IMR-90 (cell line): Measurements from ENCODE around the gene CEP295NL. TPM values are rescaled to one million over a fixed set of nuclear protein-coding genes. Genes with fewer than 3 reads are reported as not detected.

ENCODE experiments used
- ATAC-seq: fragments of 200-7000 bp; cut with Tn5 transposase; 2 replicates; pipeline ENCODE4 v1.9.1; 2020; ENCODE audit warnings: low read depth, mild to moderate bottlenecking, moderate library complexity
- BruUV-seq: library from RNA; stranded (reverse); fragments of 400-500 nt; replicated peaks from 2 replicates; lab custom pipeline; 2021; lab: Mats Ljungman, UMichigan
- CTCF ChIA-PET: fragments of 300-600 bp; formaldehyde crosslinking; extraction: SDS; loops from one replicate; lab custom pipeline; 2021; ENCODE audit warnings: antibody characterized with exemption; lab: Yijun Ruan, JAX
- POLR2A ChIA-PET: fragments of 300-600 bp; sonication (Branson Sonifier 250); formaldehyde crosslinking; loops from one replicate; lab custom pipeline; 2022; ENCODE audit warnings: antibody characterized with exemption; ENCODE audit not compliant: unreplicated experiment; lab: Charles Lee
- DNase-seq: peaks from one replicate; pipeline ENCODE4 v3.0.0; 2013
- H2AFZ ChIP-seq: replicated peaks from 2 replicates; pipeline ENCODE3; 2013; ENCODE audit warnings: low read length, mild to moderate bottlenecking; ENCODE audit not compliant: poor library complexity
- H2AK5ac ChIP-seq: 2 replicates; pipeline ENCODE4 v1.6.1; 2013; ENCODE audit warnings: low read depth, low read length, inconsistent platforms
- H2AK9ac ChIP-seq: replicated peaks from 2 replicates; pipeline ENCODE3; 2013; ENCODE audit warnings: mild to moderate bottlenecking, low read depth, low read length, moderate library complexity; ENCODE audit not compliant: poor library complexity
- H2BK120ac ChIP-seq: 2 replicates; pipeline ENCODE4 v1.6.1; 2013; ENCODE audit warnings: low read depth, low read length, inconsistent platforms
- H2BK15ac ChIP-seq: 3 replicates; pipeline ENCODE4 v1.6.1; 2013; ENCODE audit warnings: low read depth, low read length, inconsistent platforms
- H2BK20ac ChIP-seq: 2 replicates; pipeline ENCODE4 v1.6.1; 2013; ENCODE audit warnings: low read depth, mild to moderate bottlenecking, inconsistent platforms, low read length, moderate library complexity
- H2BK5ac ChIP-seq: 2 replicates; pipeline ENCODE4 v1.6.1; 2013; ENCODE audit warnings: mild to moderate bottlenecking, low read depth, low read length, inconsistent platforms; ENCODE audit not compliant: poor library complexity, severe bottlenecking
- H3K14ac ChIP-seq: replicated peaks from 2 replicates; pipeline ENCODE4 v1.6.1; 2013; ENCODE audit warnings: low read depth, low read length, inconsistent platforms
- H3K18ac ChIP-seq: 2 replicates; pipeline ENCODE4 v1.6.1; 2013; ENCODE audit warnings: low read depth, low read length, control low read depth
- H3K23ac ChIP-seq: 2 replicates; pipeline ENCODE4 v1.6.1; 2013; ENCODE audit warnings: low read depth, low read length, inconsistent platforms
- H3K27ac ChIP-seq: 2 replicates; pipeline ENCODE4 v1.5.1; 2013; ENCODE audit warnings: mild to moderate bottlenecking, control low read depth, low read length; ENCODE audit not compliant: insufficient read depth
- H3K27me3 ChIP-seq: 2 replicates; pipeline ENCODE4 v1.6.1; 2013; ENCODE audit warnings: low read length; ENCODE audit not compliant: control insufficient read depth, insufficient read depth
- H3K36me3 ChIP-seq: 2 replicates; pipeline ENCODE4 v1.6.1; 2013; ENCODE audit warnings: low read length, mixed read lengths; ENCODE audit not compliant: control insufficient read depth, insufficient read depth
- H3K4ac ChIP-seq: 2 replicates; pipeline ENCODE4 v1.6.1; 2013; ENCODE audit warnings: low read depth, low read length, inconsistent platforms
- H3K4me1 ChIP-seq: 2 replicates; pipeline ENCODE4 v1.6.1; 2013; ENCODE audit warnings: low read length, mixed read lengths; ENCODE audit not compliant: control insufficient read depth, insufficient read depth
- H3K4me2 ChIP-seq: 2 replicates; pipeline ENCODE4 v1.6.1; 2013; ENCODE audit warnings: low read depth, mild to moderate bottlenecking, control low read depth, low read length, moderate library complexity
- H3K4me3 ChIP-seq: 2 replicates; pipeline ENCODE4 v1.5.1; 2013; ENCODE audit warnings: low read depth, mild to moderate bottlenecking, control low read depth, low read length, moderate library complexity; ENCODE audit not compliant: insufficient read depth
- H3K56ac ChIP-seq: 2 replicates; pipeline ENCODE4 v1.6.1; 2013; ENCODE audit warnings: low read length, inconsistent platforms; ENCODE audit not compliant: insufficient read depth; ENCODE audit errors: extremely low read depth
- H3K79me1 ChIP-seq, 2 experiments: 2 replicates each; pipeline ENCODE4 v1.6.1; 2013; ENCODE audit warnings: low read length in 2 of 2, inconsistent platforms in 1 of 2, low read depth in 1 of 2
- H3K9ac ChIP-seq: 2 replicates; pipeline ENCODE4 v1.6.1; 2013; ENCODE audit warnings: low read depth, low read length, control low read depth
- H3K9me1 ChIP-seq: 2 replicates; pipeline ENCODE4 v1.6.1; 2013; ENCODE audit warnings: low read length, inconsistent platforms; ENCODE audit not compliant: insufficient read depth
- H3K9me3 ChIP-seq: 2 replicates; pipeline ENCODE4 v1.6.1; 2013; ENCODE audit warnings: low read length; ENCODE audit not compliant: control insufficient read depth, insufficient read depth
- H4K20me1 ChIP-seq: 2 replicates; pipeline ENCODE4 v1.6.1; 2013; ENCODE audit warnings: low read length, inconsistent platforms; ENCODE audit not compliant: insufficient read depth
- H4K5ac ChIP-seq: 2 replicates; pipeline ENCODE4 v1.6.1; 2013; ENCODE audit warnings: mild to moderate bottlenecking, low read depth, low read length, control low read depth
- H4K8ac ChIP-seq, 2 experiments: 2 replicates each; pipeline ENCODE4 v1.6.1; 2013; ENCODE audit warnings: low read depth in 2 of 2, low read length in 2 of 2, control low read depth in 1 of 2, inconsistent platforms in 1 of 2
- H4K91ac ChIP-seq: 2 replicates; pipeline ENCODE4 v1.6.1; 2013; ENCODE audit warnings: low read depth, low read length, inconsistent platforms; ENCODE audit not compliant: insufficient read depth
- BHLHE40 ChIP-seq: fragments of 150-350 bp; IDR thresholded peaks from 2 replicates; pipeline ENCODE4 v1.6.1; 2016; ENCODE audit warnings: mild to moderate bottlenecking, low read depth, low read length
- CEBPB ChIP-seq: IDR thresholded peaks from 2 replicates; pipeline ENCODE4 v1.6.1; 2012; ENCODE audit warnings: low read depth, low read length, improper control_type of control experiment
- CHD1 ChIP-seq: IDR thresholded peaks from 2 replicates; pipeline ENCODE4 v1.6.1; 2012; ENCODE audit warnings: low read depth, low read length, improper control_type of control experiment
- CTCF ChIP-seq: conservative IDR thresholded peaks from 2 replicates; pipeline ENCODE4 v1.5.1; 2012; ENCODE audit warnings: mild to moderate bottlenecking, low read depth, low read length, improper control_type of control experiment
- ELK1 ChIP-seq: fragments of 150-350 bp; IDR thresholded peaks from 2 replicates; pipeline ENCODE4 v1.6.1; 2016; ENCODE audit warnings: low read depth, mild to moderate bottlenecking, low read length, moderate library complexity, borderline replicate concordance
- MAFK ChIP-seq: IDR thresholded peaks from 2 replicates; pipeline ENCODE4 v1.6.1; 2012; ENCODE audit warnings: low read depth, low read length, improper control_type of control experiment
- MAZ ChIP-seq: IDR thresholded peaks from 2 replicates; pipeline ENCODE4 v1.6.1; 2012; ENCODE audit warnings: low read depth, mild to moderate bottlenecking, low read length, improper control_type of control experiment, moderate library complexity, borderline replicate concordance
- MXI1 ChIP-seq: IDR thresholded peaks from 2 replicates; pipeline ENCODE4 v1.6.1; 2012; ENCODE audit warnings: low read depth, mild to moderate bottlenecking, low read length, moderate library complexity, borderline replicate concordance
- NFE2L2 ChIP-seq: fragments of 150-350 bp; IDR thresholded peaks from 2 replicates; pipeline ENCODE4 v1.6.1; 2016; ENCODE audit warnings: low read depth, mild to moderate bottlenecking, low read length
- POLR2A ChIP-seq: IDR thresholded peaks from 2 replicates; pipeline ENCODE4 v1.6.1; 2012; ENCODE audit warnings: mild to moderate bottlenecking, low read depth, low read length
- RAD21 ChIP-seq: IDR thresholded peaks from 2 replicates; pipeline ENCODE4 v1.6.1; 2012; ENCODE audit warnings: low read length, improper control_type of control experiment
- RCOR1 ChIP-seq: IDR thresholded peaks from 2 replicates; pipeline ENCODE4 v1.6.1; 2012; ENCODE audit warnings: mild to moderate bottlenecking, low read length, improper control_type of control experiment; ENCODE audit not compliant: insufficient replicate concordance
- RFX5 ChIP-seq: IDR thresholded peaks from 2 replicates; pipeline ENCODE4 v1.8.0; 2012; ENCODE audit warnings: low read depth, mild to moderate bottlenecking, low read length, moderate library complexity
- SMC3 ChIP-seq: fragments of 150-350 bp; IDR thresholded peaks from 2 replicates; pipeline ENCODE4 v1.6.1; 2016; ENCODE audit warnings: low read depth, mild to moderate bottlenecking, antibody characterized with exemption, low read length, moderate library complexity
- WGBS, 2 experiments: methylation state at CpG; one replicate each; pipeline versions ENCODE4 v1.1.5 to v1.1.7; 2013; ENCODE audit warnings: missing lambda C conversion rate in 2 of 2; ENCODE audit not compliant: insufficient read length in 1 of 2; ENCODE audit errors: extremely low coverage in 2 of 2; 5-methylcytosine and 5-hydroxymethylcytosine counted together
- dilution Hi-C: fragments of 300-500 bp; cut with HindIII; formaldehyde crosslinking; loops from one replicate; pipeline ENCODE4 v1.14.3; 2018; ENCODE audit warnings: low sequenced_read_pairs; ENCODE audit not compliant: unreplicated experiment
- in situ Hi-C: fragments of 300-500 bp; cut with MboI; formaldehyde crosslinking; loops from 3 replicates; pipeline ENCODE4 v1.14.3; 2019; ENCODE audit warnings: low sequenced_read_pairs, inconsistent platforms, mixed read lengths
- intact Hi-C: fragments of 100-400 bp; cut with micrococcal nuclease; formaldehyde crosslinking; loops from 2 replicates; pipeline ENCODE4 v1.10.0; 2022
- polyA plus RNA-seq, 3 experiments: library from polyadenylated mRNA; depleted of rRNA; stranded (reverse); fragments of >200 nt; gene quantifications; 2 replicates each; pipeline ENCODE4 v1.2.3, GENCODE V29; 2012; ENCODE audit warnings: low replicate concordance in 1 of 3
- total RNA-seq: library from RNA; depleted of rRNA; stranded (reverse); fragments of >200 nt; gene quantifications from 2 replicates; pipeline ENCODE4 v1.2.3, GENCODE V29; 2012

CEP295NL gene
- total and polyA plus RNA-seq, 2 of the 4 experiments (the other 2 are of a cell fraction) = 0.31 to 0.72 TPM

DNA sequence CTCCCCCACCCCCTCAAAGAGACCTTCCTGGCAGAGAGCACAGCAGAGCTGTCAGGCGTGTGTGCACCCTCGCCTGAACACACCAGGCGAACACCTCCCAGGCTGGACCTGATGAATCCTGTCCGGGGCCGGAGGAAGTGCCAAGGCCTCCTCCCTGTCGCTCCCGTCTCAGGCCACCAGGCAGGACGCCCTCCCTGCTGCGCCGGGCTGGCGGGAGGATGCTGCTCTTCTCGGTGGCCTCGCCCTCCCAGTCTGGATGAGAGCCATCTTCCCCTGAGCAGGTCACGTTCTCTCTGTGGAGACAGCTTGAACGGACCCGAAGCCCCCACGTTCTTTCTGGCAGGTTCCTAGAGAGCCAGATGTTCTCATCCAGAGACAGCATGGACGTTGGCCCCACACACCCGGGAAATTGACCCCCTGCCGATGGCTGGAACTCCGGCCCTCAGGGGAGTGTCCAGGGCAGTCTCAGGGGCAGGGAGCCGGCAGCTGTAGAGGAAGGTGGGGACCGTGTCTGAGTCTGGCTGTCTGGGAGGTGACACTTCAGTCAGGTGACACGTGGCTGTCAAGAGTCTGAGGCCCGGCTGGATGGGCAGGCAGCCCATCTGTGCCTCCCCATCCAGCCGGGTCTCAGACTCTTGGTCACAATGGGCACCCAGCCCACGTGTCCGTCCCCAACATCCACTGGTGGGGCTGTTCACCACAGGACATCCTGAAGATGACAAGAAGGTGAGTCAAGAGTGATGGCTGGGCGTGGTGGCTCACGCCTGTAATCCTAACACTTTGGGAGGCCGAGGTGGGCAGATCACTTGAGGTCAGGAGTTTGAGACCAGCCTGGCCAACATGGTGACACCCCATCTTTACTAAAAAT lies 27.1 kb upstream of the CEP295NL start:
- dilution Hi-C loops = no loop called here
- Histone ChIP-seq H3K4me2 (no peak overlapping the region), H3K4ac (peak overlapping the region; percentile 19; the same call in 1 of the 2 replicates), H4K5ac (no peak overlapping the region), H2AK9ac (no peak overlapping the region), H2AK5ac (peak overlapping the region; percentile 89), H3K4me3 (no peak overlapping the region), H3K27ac (no peak overlapping the region), H4K91ac (peak overlapping the region; percentile 38; the same call in 1 of the 2 replicates), H3K9me3 (no peaks in the 10 kb centered on the region), H2BK5ac (peak overlapping the region; percentile 31), H3K27me3 (no peaks in the 10 kb centered on the region), H3K4me1 (peaks cover 24% of the 10 kb centered on the region), H3K9me1 (peaks cover 16% of the 10 kb centered on the region), H4K20me1 (peaks cover 4% of the 10 kb centered on the region; the same call in 1 of the 2 replicates), H3K18ac (no peak overlapping the region), H4K8ac (peak overlapping the region in 1 of 2 experiments; percentile 9; a peak in 1 of 4 replicates), H3K14ac (no peak overlapping the region), H3K79me1 (peaks cover 0 to 15% of the 10 kb centered on the region in 2 experiments; a peak in 2 of 4 replicates), H2BK120ac (peak overlapping the region; percentile 22; the same call in 1 of the 2 replicates), H3K36me3 (no peaks in the 10 kb centered on the region), H3K9ac (no peak overlapping the region), H3K56ac (no peak overlapping the region), H2BK20ac (no peak overlapping the region), H2AFZ (no peak overlapping the region), H3K23ac (no peak overlapping the region), H2BK15ac (no peak overlapping the region)
- POLR2A ChIA-PET = no interaction called here
- ATAC-seq = no peak
- BruUV-seq = no TSS peak
- CTCF ChIA-PET = no interaction called here
- 85% methylated on average over 20 of the region's 31 CpGs; no CpG with 5 or more reads in 1 of the 2 experiments for WGBS, 2 experiments
- DNase-seq = no peak
- in situ Hi-C loops = no loop called here
- intact Hi-C loops = no loop called here
- TF ChIP-seq SMC3 (no peak), CEBPB (no peak), POLR2A (no peak), CHD1 (no peak), RAD21 (no peak), NFE2L2 (no peak), MAZ (no peak), BHLHE40 (no peak), MAFK (no peak), RCOR1 (no peak), MXI1 (no peak), RFX5 (no peak), CTCF (no peak), ELK1 (no peak)
